DOHH2 (cell line): ENCODE results near the gene CEP76.
"Not testable (repeated sequence)": the region's sequence is repeated elsewhere in the genome, so short reads cannot be mapped to it uniquely, and the experiment has no call there.

Experiments
- H3F3A ChIP-seq: fragments of 200-600 bp; sonication (generic), shearing (Covaris generic); 2 replicates; pipeline ENCODE4 v1.6.0; 2016; ENCODE audit warnings: antibody characterized with exemption, mild to moderate bottlenecking; ENCODE audit not compliant: control insufficient read depth, insufficient read depth
- H3K27ac ChIP-seq: fragments of 200-600 bp; sonication (generic); 2 replicates; pipeline ENCODE4 v1.5.1; 2014; ENCODE audit warnings: low read depth, mild to moderate bottlenecking, low read length, moderate library complexity
- H3K27me3 ChIP-seq: fragments of 200-600 bp; sonication (generic); 2 replicates; pipeline ENCODE4 v1.6.1; 2014; ENCODE audit warnings: mild to moderate bottlenecking, low read length, mixed read lengths; ENCODE audit not compliant: control insufficient read depth
- H3K36me3 ChIP-seq: fragments of 200-600 bp; sonication (generic); 2 replicates; pipeline ENCODE4 v1.6.1; 2014; ENCODE audit warnings: mild to moderate bottlenecking, low read length, moderate library complexity, mixed read lengths; ENCODE audit not compliant: control insufficient read depth
- H3K4me1 ChIP-seq: fragments of 200-600 bp; sonication (generic); 2 replicates; pipeline ENCODE4 v1.6.1; 2014; ENCODE audit warnings: mild to moderate bottlenecking, low read length, mixed read lengths; ENCODE audit not compliant: control insufficient read depth
- H3K4me2 ChIP-seq: fragments of 200-600 bp; sonication (generic); 2 replicates; pipeline ENCODE4 v1.6.0; 2014; ENCODE audit warnings: mild to moderate bottlenecking, low read length, moderate library complexity
- H3K4me3 ChIP-seq: fragments of 200-600 bp; sonication (generic); 2 replicates; pipeline ENCODE4 v1.5.1; 2014; ENCODE audit warnings: mild to moderate bottlenecking, low read length, mixed read lengths
- H3K79me2 ChIP-seq: fragments of 200-600 bp; sonication (generic); 2 replicates; pipeline ENCODE4 v1.6.1; 2014; ENCODE audit warnings: mild to moderate bottlenecking, low read length, mixed read lengths; ENCODE audit not compliant: control insufficient read depth
- H3K9me2 ChIP-seq: fragments of 200-600 bp; sonication (generic); replicated peaks from 2 replicates; pipeline ENCODE4 v1.6.1; 2014; ENCODE audit warnings: mild to moderate bottlenecking, low read length, mixed read lengths; ENCODE audit not compliant: control insufficient read depth
- H3K9me3 ChIP-seq: fragments of 200-600 bp; sonication (generic); 2 replicates; pipeline ENCODE4 v1.6.1; 2014; ENCODE audit warnings: antibody characterized with exemption, low read length, mixed read lengths; ENCODE audit not compliant: control insufficient read depth, insufficient read depth
- H4K20me1 ChIP-seq: fragments of 200-600 bp; sonication (generic); 2 replicates; pipeline ENCODE4 v1.6.0; 2014; ENCODE audit warnings: low read depth, mild to moderate bottlenecking, antibody characterized with exemption, low read length, moderate library complexity; ENCODE audit not compliant: control insufficient read depth, insufficient read depth
- EZH2phosphoT487 ChIP-seq: fragments of 200-600 bp; sonication (generic); IDR thresholded peaks from 2 replicates; pipeline ENCODE4 v1.6.1; 2017; ENCODE audit warnings: borderline replicate concordance, mild to moderate bottlenecking, antibody characterized with exemption, low read length, moderate library complexity, mixed read lengths
- TF ChIP-seq, protein P1 (sequence below): fragments of 200-600 bp; sonication (generic); IDR thresholded peaks from one replicate; pipeline ENCODE4 v1.5.1; 2014; ENCODE audit warnings: antibody characterized with exemption, mild to moderate bottlenecking, low read depth, low read length; ENCODE audit not compliant: poor library complexity, severe bottlenecking

CEP76 gene

DNA sequence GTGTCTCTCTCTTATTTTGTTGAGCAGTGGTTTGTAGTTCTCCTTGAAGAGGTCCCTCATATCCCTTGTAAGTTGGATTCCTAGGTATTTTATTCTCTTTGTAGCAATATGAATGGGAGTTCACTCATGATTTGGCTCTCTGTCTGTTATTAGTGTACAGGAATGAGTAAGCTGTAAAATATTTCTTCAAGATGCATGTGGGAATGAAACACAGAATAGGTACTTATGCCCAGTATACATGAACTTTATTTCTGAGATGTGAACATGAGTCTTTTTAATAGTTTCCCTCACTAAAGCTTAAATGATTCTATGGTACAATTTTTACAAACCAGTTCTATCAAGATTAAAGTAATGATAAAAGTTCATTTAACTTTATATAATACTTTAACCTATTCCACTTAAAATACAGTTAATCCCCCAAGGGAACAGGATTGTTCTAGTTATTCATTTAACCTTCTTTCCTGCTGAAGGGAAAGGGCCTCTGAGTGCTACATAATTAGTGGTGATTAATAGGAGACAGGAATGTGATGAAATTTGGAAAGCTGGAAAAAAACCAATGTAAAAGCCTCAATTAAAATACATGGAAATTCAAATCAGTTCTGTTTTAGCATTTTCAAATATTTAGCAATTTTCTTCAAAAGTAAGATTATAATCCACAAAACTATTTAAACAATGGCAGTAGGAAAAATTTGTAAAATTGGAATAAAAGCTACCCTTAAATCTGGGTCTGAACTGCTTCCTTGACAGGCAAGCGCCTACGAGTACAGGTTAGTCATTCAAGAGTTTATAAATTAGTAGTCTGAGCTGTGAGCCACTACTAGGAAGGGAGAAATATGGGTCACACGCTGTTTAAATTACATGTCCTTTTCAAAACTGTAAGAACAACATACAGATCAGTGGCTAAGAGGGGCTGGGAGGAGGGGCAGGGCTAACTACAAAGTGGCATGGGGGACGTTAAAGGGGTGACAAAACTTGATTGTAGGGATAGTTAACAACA is 73.5 kb downstream of the CEP76 start:
- H3K4me1 ChIP-seq = no peaks in the 10 kb centered on the region
- TF ChIP-seq, protein P1, sequence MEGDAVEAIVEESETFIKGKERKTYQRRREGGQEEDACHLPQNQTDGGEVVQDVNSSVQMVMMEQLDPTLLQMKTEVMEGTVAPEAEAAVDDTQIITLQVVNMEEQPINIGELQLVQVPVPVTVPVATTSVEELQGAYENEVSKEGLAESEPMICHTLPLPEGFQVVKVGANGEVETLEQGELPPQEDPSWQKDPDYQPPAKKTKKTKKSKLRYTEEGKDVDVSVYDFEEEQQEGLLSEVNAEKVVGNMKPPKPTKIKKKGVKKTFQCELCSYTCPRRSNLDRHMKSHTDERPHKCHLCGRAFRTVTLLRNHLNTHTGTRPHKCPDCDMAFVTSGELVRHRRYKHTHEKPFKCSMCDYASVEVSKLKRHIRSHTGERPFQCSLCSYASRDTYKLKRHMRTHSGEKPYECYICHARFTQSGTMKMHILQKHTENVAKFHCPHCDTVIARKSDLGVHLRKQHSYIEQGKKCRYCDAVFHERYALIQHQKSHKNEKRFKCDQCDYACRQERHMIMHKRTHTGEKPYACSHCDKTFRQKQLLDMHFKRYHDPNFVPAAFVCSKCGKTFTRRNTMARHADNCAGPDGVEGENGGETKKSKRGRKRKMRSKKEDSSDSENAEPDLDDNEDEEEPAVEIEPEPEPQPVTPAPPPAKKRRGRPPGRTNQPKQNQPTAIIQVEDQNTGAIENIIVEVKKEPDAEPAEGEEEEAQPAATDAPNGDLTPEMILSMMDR = no peak
- no peak for TF ChIP-seq EZH2phosphoT487
- no peaks in the 10 kb centered on the region for H3K9me2 ChIP-seq
- no peaks in the 10 kb centered on the region for H4K20me1 ChIP-seq
- no peak overlapping the region for H3K4me3 ChIP-seq
- H3K9me3 ChIP-seq = no peaks in the 10 kb centered on the region
- H3K79me2 ChIP-seq = no peaks in the 10 kb centered on the region
- no peaks in the 10 kb centered on the region for H3F3A ChIP-seq
- no peaks in the 10 kb centered on the region for H3K36me3 ChIP-seq
- H3K27ac ChIP-seq = no peak overlapping the region
- no peaks in the 10 kb centered on the region for H3K27me3 ChIP-seq
- no peak overlapping the region for H3K4me2 ChIP-seq

GRCh38 chr18:12627199-12627598 is 75.3 kb downstream of the CEP76 start:
- not testable (repeated sequence) for H3K36me3 ChIP-seq, H3K4me1 ChIP-seq, H3K27ac ChIP-seq, H3K79me2 ChIP-seq, H3K9me2 ChIP-seq, H3K4me2 ChIP-seq, H4K20me1 ChIP-seq, H3K27me3 ChIP-seq, H3K4me3 ChIP-seq, H3F3A ChIP-seq, H3K9me3 ChIP-seq

DNA sequence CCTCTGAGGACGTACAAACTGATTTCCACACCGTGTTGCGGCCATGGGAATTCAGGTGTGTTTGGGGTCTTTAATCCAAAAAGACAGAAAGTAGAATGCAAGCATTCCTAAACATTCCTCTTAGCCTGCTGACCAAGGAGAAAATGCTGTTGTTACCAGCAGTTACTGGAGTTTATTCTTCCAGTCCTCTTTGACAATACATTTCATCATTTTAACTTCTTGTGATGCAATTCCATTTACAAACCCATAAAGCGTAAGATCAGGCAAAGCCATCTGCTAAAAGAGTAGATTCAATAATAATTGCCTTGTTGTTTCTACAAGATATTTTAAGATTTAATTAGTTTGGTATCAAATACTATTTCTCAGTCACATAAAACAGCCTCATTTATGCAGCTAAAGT is 77.3 kb downstream of the CEP76 start:
- H3K79me2 ChIP-seq = no peaks in the 10 kb centered on the region
- H4K20me1 ChIP-seq = no peaks in the 10 kb centered on the region
- H3F3A ChIP-seq = no peaks in the 10 kb centered on the region
- H3K9me2 ChIP-seq = no peaks in the 10 kb centered on the region
- no peaks in the 10 kb centered on the region for H3K36me3 ChIP-seq
- no peak overlapping the region for H3K4me2 ChIP-seq
- H3K4me1 ChIP-seq = no peaks in the 10 kb centered on the region
- no peaks in the 10 kb centered on the region for H3K9me3 ChIP-seq
- H3K4me3 ChIP-seq = no peak overlapping the region
- H3K27ac ChIP-seq = no peak overlapping the region
- TF ChIP-seq, protein P1 = no peak
- TF ChIP-seq EZH2phosphoT487 = no peak
- no peaks in the 10 kb centered on the region for H3K27me3 ChIP-seq
